Colonic mucosa (tissue), 4 donors: ENCODE measurements around the gene SLC25A28. TPM values are rescaled to one million over a fixed set of nuclear protein-coding genes. Genes with fewer than 3 reads are reported as not detected.
A peak's percentile ranks its signal among the peaks of the same experiment; 100 is the strongest.

Experiments used
- DNase-seq: peaks from one replicate; pipeline ENCODE4 v3.0.0-alpha.2; 2020
- H3K27ac ChIP-seq: fragments of 200-600 bp; one replicate; pipeline ENCODE4 v1.8.0; 2021
- H3K27me3 ChIP-seq: fragments of 200-600 bp; one replicate; pipeline ENCODE4 v1.8.0; 2021
- H3K36me3 ChIP-seq: fragments of 200-600 bp; one replicate; pipeline ENCODE4 v1.8.0; 2021
- H3K4me1 ChIP-seq: fragments of 200-600 bp; one replicate; pipeline ENCODE4 v1.8.0; 2021; ENCODE audit warnings: mild to moderate bottlenecking
- H3K4me3 ChIP-seq: fragments of 200-600 bp; one replicate; pipeline ENCODE4 v1.8.0; 2021
- H3K9ac ChIP-seq, 2 donors: one replicate each; pipeline ENCODE4 v1.7.0; 2013; ENCODE audit warnings: control low read depth in 2 of 2, low read depth in 2 of 2, low read length in 2 of 2
- H3K9me3 ChIP-seq: fragments of 200-600 bp; one replicate; pipeline ENCODE4 v1.8.0; 2021
- intact Hi-C: fragments of 100-400 bp; cut with DNase I; formaldehyde crosslinking; loops from one replicate; pipeline ENCODE4 v1.14.1; 2022
- total RNA-seq, 2 donors: library from RNA; stranded (reverse); fragmentation: NEBNext Ultra II Directional in 1 of 2; extraction: Animal tissue kit (Norgen Biotek cat#: 25700) in 1 of 2; gene quantifications; one replicate each; pipeline ENCODE4 v1.2.1, GENCODE V29; 2021
- TF ChIP-seq, protein P1 (sequence below): fragments of 200-600 bp; IDR thresholded peaks from one replicate; pipeline ENCODE4 v1.8.0; 2022; ENCODE audit warnings: antibody characterized with exemption, mild to moderate bottlenecking
- donor health status: healthy.
- donor health status: DM: no; HTN: no; CAD: no.
- donor health status: DM: no; HTN: no; CAD: no.

Gene SLC25A28
- total RNA-seq, 2 donors from 2014 or later: 29.6 to 38.7 TPM

DNA sequence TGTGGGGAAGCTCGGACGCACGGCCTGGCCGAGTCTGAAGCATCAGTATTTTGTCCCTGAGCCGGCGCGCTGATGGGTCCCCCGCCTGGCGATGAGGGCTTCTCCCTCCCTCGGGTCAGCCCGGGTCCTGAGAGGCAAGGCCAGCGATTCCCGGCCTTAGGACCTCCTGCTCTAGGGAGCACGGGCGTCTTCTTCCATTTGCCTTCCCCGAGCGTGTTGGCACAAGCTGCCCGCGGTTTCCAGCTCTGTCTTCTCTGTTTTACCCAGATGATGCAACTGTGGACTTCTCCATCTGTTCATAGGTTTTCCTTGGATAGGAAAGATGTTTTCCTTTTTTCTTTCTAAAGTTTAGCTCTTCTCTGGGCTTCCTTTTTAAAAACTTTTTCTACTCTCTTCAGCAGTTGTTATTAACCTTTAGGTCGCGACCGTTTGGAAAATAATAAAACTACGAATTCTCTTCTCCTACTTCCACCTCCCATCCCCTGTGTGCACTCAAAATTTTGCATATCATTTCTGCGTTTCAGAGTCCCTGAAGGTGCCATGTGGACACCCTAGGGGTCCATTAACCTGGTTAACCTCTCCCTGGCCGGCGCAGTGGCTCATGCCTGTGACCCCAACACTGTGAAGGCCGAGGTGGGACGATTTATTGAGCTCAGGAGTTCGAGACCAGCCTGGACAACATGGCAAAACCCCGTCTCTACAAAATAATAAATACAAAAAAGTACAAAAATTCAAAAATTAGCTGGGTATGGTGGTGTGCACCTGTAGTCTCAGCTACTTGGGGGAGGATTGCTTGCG is 1.4 kb upstream of the SLC25A28 start:
- no peak for DNase-seq
- H3K4me1 ChIP-seq: peaks cover 8% of the 10 kb centered on the region
- intact Hi-C loops: no loop called here
- H3K9me3 ChIP-seq: no peaks in the 10 kb centered on the region
- peak overlapping the region; percentile 97 for H3K27ac ChIP-seq
- H3K4me3 ChIP-seq: peak overlapping the region; percentile 54
- H3K36me3 ChIP-seq: no peaks in the 10 kb centered on the region
- H3K9ac ChIP-seq: peak overlapping the region; percentile 75 to 91
- TF ChIP-seq, protein P1, sequence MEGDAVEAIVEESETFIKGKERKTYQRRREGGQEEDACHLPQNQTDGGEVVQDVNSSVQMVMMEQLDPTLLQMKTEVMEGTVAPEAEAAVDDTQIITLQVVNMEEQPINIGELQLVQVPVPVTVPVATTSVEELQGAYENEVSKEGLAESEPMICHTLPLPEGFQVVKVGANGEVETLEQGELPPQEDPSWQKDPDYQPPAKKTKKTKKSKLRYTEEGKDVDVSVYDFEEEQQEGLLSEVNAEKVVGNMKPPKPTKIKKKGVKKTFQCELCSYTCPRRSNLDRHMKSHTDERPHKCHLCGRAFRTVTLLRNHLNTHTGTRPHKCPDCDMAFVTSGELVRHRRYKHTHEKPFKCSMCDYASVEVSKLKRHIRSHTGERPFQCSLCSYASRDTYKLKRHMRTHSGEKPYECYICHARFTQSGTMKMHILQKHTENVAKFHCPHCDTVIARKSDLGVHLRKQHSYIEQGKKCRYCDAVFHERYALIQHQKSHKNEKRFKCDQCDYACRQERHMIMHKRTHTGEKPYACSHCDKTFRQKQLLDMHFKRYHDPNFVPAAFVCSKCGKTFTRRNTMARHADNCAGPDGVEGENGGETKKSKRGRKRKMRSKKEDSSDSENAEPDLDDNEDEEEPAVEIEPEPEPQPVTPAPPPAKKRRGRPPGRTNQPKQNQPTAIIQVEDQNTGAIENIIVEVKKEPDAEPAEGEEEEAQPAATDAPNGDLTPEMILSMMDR: no peak
- H3K27me3 ChIP-seq: no peaks in the 10 kb centered on the region

DNA sequence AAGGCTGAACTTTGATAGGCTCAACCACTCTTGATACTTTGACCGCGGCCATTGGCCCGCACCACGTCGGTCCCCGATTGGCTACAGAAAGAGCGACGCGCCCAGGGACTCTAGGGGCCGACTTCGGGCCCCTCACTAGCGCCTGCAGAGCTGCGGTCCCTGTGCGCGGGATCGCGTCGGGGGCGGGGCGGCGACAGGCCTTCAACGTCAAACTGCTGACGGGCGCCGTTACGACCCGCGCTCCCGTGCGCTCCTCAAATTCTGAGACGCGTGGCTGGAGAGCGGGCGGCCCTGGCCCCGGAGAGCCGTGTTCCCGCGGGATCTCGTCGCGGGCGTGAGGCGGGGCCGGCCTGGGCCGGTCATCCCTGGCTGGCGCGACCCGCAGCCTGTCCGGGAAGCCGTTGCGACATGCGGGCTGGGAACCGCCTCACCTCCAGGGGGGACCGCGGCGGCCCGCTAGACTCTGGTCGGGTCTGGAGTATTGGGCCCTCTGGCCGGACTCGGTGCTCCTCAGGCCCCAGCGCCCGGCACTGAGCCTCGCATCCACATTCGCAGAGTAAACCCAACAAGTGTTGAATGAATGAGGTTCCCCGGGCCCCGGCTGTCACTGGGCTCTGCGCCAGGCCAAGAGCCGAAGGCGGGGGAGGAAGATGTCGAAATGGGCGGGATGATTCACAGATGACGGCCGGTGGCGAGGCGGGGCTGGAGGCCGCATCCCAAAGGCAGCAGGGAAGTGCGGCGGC is 643 bp upstream of the SLC25A28 start:
- peak overlapping the region; percentile 54 for H3K4me3 ChIP-seq
- intact Hi-C loops: no loop called here
- H3K9me3 ChIP-seq: no peaks in the 10 kb centered on the region
- H3K9ac ChIP-seq: peak overlapping the region; percentile 75 to 91
- TF ChIP-seq, protein P1: no peak
- H3K27ac ChIP-seq: peak overlapping the region; percentile 97
- peaks cover 8% of the 10 kb centered on the region for H3K4me1 ChIP-seq
- H3K36me3 ChIP-seq: no peaks in the 10 kb centered on the region
- DNase-seq: peak; percentile 94
- H3K27me3 ChIP-seq: no peaks in the 10 kb centered on the region

DNA sequence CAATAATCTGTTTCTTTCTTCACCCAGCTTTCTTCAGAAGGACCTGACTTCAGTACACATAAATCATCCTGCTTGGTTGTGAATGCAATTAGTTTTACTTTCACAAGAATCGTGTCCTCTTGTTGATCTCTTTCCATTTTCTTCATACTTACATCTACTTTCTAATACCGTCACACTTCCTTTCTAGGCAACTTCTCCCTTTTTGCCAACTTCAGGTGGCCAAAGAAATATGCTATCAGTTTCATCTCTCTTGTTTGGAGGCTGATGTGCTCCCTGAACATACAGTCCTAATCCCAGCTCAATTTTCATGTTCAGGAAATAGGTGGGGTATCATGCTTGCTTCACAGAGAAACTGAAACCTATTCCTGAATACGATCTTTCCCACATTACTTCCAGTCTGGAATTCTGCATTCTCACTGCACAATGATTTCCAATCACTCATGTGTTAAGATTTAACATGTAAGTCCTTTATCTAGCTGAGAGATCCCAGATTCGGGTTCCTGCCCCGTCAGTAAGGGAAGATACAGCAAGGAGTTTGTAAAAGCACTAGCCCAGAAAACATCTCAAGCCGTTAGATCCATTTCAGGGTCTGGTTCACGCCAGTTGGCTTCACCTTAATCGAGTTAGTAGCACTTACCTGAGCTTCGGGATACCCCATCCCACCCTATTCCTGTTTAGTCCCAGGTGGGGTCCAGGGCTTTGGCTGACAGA is 994 bp downstream of the SLC25A28 start:
- peak; percentile 32 for DNase-seq
- Histone ChIP-seq H3K9ac (peak overlapping the region; percentile 81 to 91), H3K9me3 (no peaks in the 10 kb centered on the region), H3K27ac (peak overlapping the region; percentile 81), H3K36me3 (no peaks in the 10 kb centered on the region), H3K4me3 (peak overlapping the region; percentile 82), H3K27me3 (no peaks in the 10 kb centered on the region), H3K4me1 (peaks cover 8% of the 10 kb centered on the region)
- intact Hi-C loops: no loop called here
- TF ChIP-seq, protein P1: no peak

DNA sequence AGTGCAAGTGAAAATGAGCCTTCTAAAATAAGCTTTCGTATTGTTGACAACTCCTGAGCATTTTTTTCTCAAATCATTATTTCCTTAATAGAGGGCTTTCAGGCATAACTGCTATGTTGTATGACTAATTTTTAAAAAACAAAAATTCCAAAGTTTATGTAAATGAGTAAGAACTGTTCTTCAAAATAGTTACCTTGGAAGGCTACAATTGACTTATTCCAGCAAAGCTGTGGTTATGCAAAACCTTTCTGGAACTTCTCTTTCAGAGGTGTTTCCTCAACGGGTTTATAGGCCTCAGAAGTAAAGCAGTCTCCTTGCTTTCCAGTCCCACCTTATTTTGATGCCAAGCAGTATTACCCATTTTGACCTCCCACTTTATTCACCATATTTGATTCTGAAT is 2.5 kb downstream of the SLC25A28 start:
- TF ChIP-seq, protein P1: no peak
- Histone ChIP-seq H3K4me1 (peaks cover 8% of the 10 kb centered on the region), H3K4me3 (no peak overlapping the region), H3K9ac (no peak overlapping the region), H3K9me3 (no peaks in the 10 kb centered on the region), H3K27me3 (no peaks in the 10 kb centered on the region), H3K27ac (no peak overlapping the region), H3K36me3 (no peaks in the 10 kb centered on the region)
- intact Hi-C loops: no loop called here
- no peak for DNase-seq

DNA sequence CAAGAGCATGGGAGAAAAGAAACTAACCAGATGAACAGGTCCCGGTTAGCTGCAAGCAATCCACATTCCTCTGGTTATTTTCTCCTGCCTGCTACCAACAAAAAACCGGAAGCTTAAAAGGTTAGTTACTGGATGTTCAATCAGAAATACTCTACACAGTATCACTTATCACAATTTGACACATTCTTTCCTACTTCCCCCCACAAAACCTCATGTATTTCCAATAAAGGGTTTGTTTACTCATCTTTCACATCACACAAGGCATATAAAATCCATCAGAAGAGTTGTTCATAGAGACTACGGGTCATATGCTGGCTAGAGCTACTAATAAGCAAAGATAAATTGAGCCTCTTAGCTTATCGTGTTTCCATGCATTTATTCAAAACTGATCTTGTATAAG is 4.8 kb downstream of the SLC25A28 start:
- Histone ChIP-seq H3K9me3 (no peaks in the 10 kb centered on the region), H3K9ac (no peak overlapping the region), H3K36me3 (no peaks in the 10 kb centered on the region), H3K4me1 (peaks cover 3% of the 10 kb centered on the region), H3K27ac (no peak overlapping the region), H3K4me3 (no peak overlapping the region), H3K27me3 (no peaks in the 10 kb centered on the region)
- TF ChIP-seq, protein P1: no peak
- intact Hi-C loops: no loop called here
- no peak for DNase-seq
